Ishikawa (cell line): ENCODE results near the gene TBL1X.

Experiments used
- EP300 ChIP-seq: IDR thresholded peaks from 2 replicates; pipeline ENCODE4 v1.6.1; 2012; ENCODE audit warnings: borderline replicate concordance
- RAD21 ChIP-seq: IDR thresholded peaks from 2 replicates; pipeline ENCODE4 v1.6.1; 2012; ENCODE audit warnings: low read depth
- TAF1 ChIP-seq: IDR thresholded peaks from 2 replicates; pipeline ENCODE4 v1.6.1; 2012; ENCODE audit warnings: low read depth, mild to moderate bottlenecking
- TEAD4 ChIP-seq: IDR thresholded peaks from 2 replicates; pipeline ENCODE4 v1.6.1; 2012
- YY1 ChIP-seq: IDR thresholded peaks from 2 replicates; pipeline ENCODE4 v1.6.1; 2012; ENCODE audit warnings: low read depth
- TF ChIP-seq, protein P1 (sequence below): IDR thresholded peaks from 2 replicates; pipeline ENCODE4 v1.6.1; 2012

DNA sequence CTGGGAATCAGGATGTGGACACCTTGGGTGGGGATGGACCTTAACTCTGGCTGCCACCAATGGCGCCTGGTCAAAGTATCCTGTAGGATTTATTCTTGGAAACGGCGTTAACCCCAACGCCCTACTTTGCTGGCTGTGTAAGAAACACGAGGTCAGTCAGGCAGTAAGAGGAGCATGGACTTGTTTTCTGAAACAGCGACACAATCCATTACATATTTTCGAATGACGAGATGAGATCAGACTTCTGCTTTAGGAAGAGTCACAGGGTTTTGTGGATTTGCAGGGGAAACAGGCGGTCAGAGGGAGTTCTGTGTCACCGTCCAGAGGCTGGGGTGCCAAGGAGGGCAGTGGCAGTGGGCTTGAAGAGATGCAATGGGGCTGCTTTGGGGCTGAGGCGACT is 92.2 kb downstream of the TBL1X start:
- TF ChIP-seq YY1 (no peak), TEAD4 (no peak), TAF1 (no peak), EP300 (no peak), RAD21 (no peak)
- TF ChIP-seq, protein P1, sequence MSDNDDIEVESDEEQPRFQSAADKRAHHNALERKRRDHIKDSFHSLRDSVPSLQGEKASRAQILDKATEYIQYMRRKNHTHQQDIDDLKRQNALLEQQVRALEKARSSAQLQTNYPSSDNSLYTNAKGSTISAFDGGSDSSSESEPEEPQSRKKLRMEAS = no peak
